T-helper 1 cell treated with Interleukin-12 subunit alpha and Interleukin-12 subunit beta and Interleukin-4 antibody, amounts not matched to agents 30 μg/mL and 1 μg/mL, for 36 hours (primary cell): ENCODE results near the gene VPS4B.

Experiments used
- H3K27ac Mint-ChIP-seq: one replicate; pipeline ENCODE4 v1.8.0; 2021; ENCODE audit warnings: mild to moderate bottlenecking, mixed read lengths
- H3K27me3 Mint-ChIP-seq: one replicate; pipeline ENCODE4 v1.8.0; 2021; ENCODE audit warnings: low read depth, mixed read lengths
- H3K36me3 Mint-ChIP-seq: one replicate; pipeline ENCODE4 v1.8.0; 2021; ENCODE audit warnings: low read depth, mixed read lengths
- H3K4me1 Mint-ChIP-seq: one replicate; pipeline ENCODE4 v1.8.0; 2021; ENCODE audit warnings: low read depth, mixed read lengths
- H3K4me3 Mint-ChIP-seq: one replicate; pipeline ENCODE4 v1.8.0; 2021; ENCODE audit warnings: mild to moderate bottlenecking, moderate library complexity, mixed read lengths
- H3K9me3 Mint-ChIP-seq: one replicate; pipeline ENCODE4 v1.8.0; 2021; ENCODE audit warnings: mixed read lengths

The VPS4B gene

GRCh38 chr18:63342206-63342605 lies 80.1 kb downstream of the VPS4B start:
- H3K4me1 Mint-ChIP-seq, result peaks cover 4% of the 10 kb centered on the region
- no peaks in the 10 kb centered on the region for H3K27me3 Mint-ChIP-seq
- peaks cover 39% of the 10 kb centered on the region for H3K36me3 Mint-ChIP-seq
- H3K9me3 Mint-ChIP-seq, result no peaks in the 10 kb centered on the region
- H3K27ac Mint-ChIP-seq, result no peak overlapping the region
- no peak overlapping the region for H3K4me3 Mint-ChIP-seq

- H3K36me3 Mint-ChIP-seq, result peaks cover 38% of the 10 kb centered on the region
- H3K9me3 Mint-ChIP-seq, result no peaks in the 10 kb centered on the region
- no peaks in the 10 kb centered on the region for H3K27me3 Mint-ChIP-seq
- H3K27ac Mint-ChIP-seq, result no peak overlapping the region
- H3K4me3 Mint-ChIP-seq, result no peak overlapping the region
- peaks cover 4% of the 10 kb centered on the region for H3K4me1 Mint-ChIP-seq
Observed at GRCh38 chr18:63339920-63340484, 82.3 kb downstream of the VPS4B start.
